ENCODE measurements around the gene BEND7. TPM values are rescaled to one million over a fixed set of nuclear protein-coding genes. Genes with fewer than 3 reads are reported as not detected.
A peak's percentile ranks its signal among the peaks of the same experiment; 100 is the strongest.

The BEND7 gene
- total RNA-seq, 6 experiments from 2014 or later: 0.14 to 2.0 (median 0.49) TPM

GRCh38 chr10:13563481-13564445 is 34.9 kb upstream of the BEND7 start:
- no peak for DNase-seq
- TF ChIP-seq CTCF (IDR thresholded peaks at IDR 0.05): no peak
- H3K4me3 Mint-ChIP-seq: no peak overlapping the region
- peaks cover 5% of the 10 kb centered on the region; the same call in 1 of the 2 replicates for H3K9me3 Mint-ChIP-seq
- no peak overlapping the region for H3K27ac Mint-ChIP-seq
- no peaks in the 10 kb centered on the region for H3K36me3 Mint-ChIP-seq (ENCODE audit: low read depth)
- H3K4me1 Mint-ChIP-seq (ENCODE audit: low read depth): 0 out of 2 replicates have a peak, but pooled peaks cover 5% of the 10 kb centered on the region
- peaks cover 6% of the 10 kb centered on the region for H3K27me3 Mint-ChIP-seq (ENCODE audit: insufficient read depth)

- peaks cover 11% of the 10 kb centered on the region; the same call in 1 of the 2 replicates for H3K4me1 Mint-ChIP-seq (ENCODE audit: low read depth)
- no peak overlapping the region for H3K4me3 Mint-ChIP-seq
- H3K27ac Mint-ChIP-seq: no peak overlapping the region
- no peaks in the 10 kb centered on the region for H3K36me3 Mint-ChIP-seq (ENCODE audit: low read depth)
- no peak for DNase-seq
- H3K27me3 Mint-ChIP-seq (ENCODE audit: insufficient read depth): peaks cover 5% of the 10 kb centered on the region
- peaks cover 5% of the 10 kb centered on the region; the same call in 1 of the 2 replicates for H3K9me3 Mint-ChIP-seq
- no peak for TF ChIP-seq CTCF (IDR thresholded peaks at IDR 0.05)
These were observed 31.8 kb upstream of the BEND7 start for GRCh38 chr10:13560597-13560996.

- peaks cover 6% of the 10 kb centered on the region for H3K27me3 Mint-ChIP-seq (ENCODE audit: insufficient read depth)
These were observed 30.4 kb upstream of the BEND7 start for GRCh38 chr10:13559124-13559700.

GRCh38 chr10:13555884-13556510 is 27.2 kb upstream of the BEND7 start:
- Mint-ChIP-seq H3K4me1 (ENCODE audit: low read depth) (peaks cover 11% of the 10 kb centered on the region; the same call in 1 of the 2 replicates), H3K27ac (no peak overlapping the region), H3K9me3 (no peaks in the 10 kb centered on the region), H3K4me3 (no peak overlapping the region), H3K36me3 (ENCODE audit: low read depth) (no peaks in the 10 kb centered on the region), H3K27me3 (ENCODE audit: insufficient read depth) (peaks cover 6% of the 10 kb centered on the region)
- TF ChIP-seq CTCF (IDR thresholded peaks at IDR 0.05): no peak
- no peak for DNase-seq

More at GRCh38 chr10:13559124-13559700, 30.4 kb upstream of the BEND7 start:
- TF ChIP-seq CTCF (IDR thresholded peaks at IDR 0.05): no peak
- DNase-seq: peak; percentile 4
- H3K27ac Mint-ChIP-seq: no peak overlapping the region
- peaks cover 2% of the 10 kb centered on the region; the same call in 1 of the 2 replicates for H3K9me3 Mint-ChIP-seq
- no peaks in the 10 kb centered on the region for H3K36me3 Mint-ChIP-seq (ENCODE audit: low read depth)
- H3K4me1 Mint-ChIP-seq (ENCODE audit: low read depth): peaks cover 11% of the 10 kb centered on the region; the same call in 1 of the 2 replicates
- no peak overlapping the region for H3K4me3 Mint-ChIP-seq

- Mint-ChIP-seq H3K9me3 (peaks cover 13% of the 10 kb centered on the region), H3K36me3 (ENCODE audit: low read depth) (no peaks in the 10 kb centered on the region), H3K4me1 (ENCODE audit: low read depth) (no peaks in the 10 kb centered on the region), H3K27ac (no peak overlapping the region), H3K27me3 (ENCODE audit: insufficient read depth) (peaks cover 31% of the 10 kb centered on the region), H3K4me3 (no peak overlapping the region)
- no peak for DNase-seq
- TF ChIP-seq CTCF (IDR thresholded peaks at IDR 0.05): no peak
These were observed 22.0 kb upstream of the BEND7 start for GRCh38 chr10:13550802-13551201.
